ENCODE measurements around the gene RPRD2.

- TF ChIP-seq CTCF (IDR thresholded peaks at IDR 0.05): no peak
- no peak for TF ChIP-seq EZH2 (IDR thresholded peaks at IDR 0.05; ENCODE audit: borderline replicate concordance, insufficient read depth, low read depth, low read length, poor library complexity, severe bottlenecking)
Measured at GRCh38 chr1:150479370-150479769, 115.4 kb downstream of the RPRD2 start.
